HUES48 (cell line): ENCODE data around the gene CTNNA3.
"Not testable (repeated sequence)": the region's sequence is repeated elsewhere in the genome, so short reads cannot be mapped to it uniquely, and the experiment has no call there.

ENCODE experiments used
- H3K27ac ChIP-seq: one replicate; pipeline ENCODE4 v1.7.0; 2013; ENCODE audit warnings: low read depth, low read length, inconsistent platforms
- H3K27me3 ChIP-seq: 2 replicates; pipeline ENCODE4 v1.6.1; 2013; ENCODE audit warnings: mild to moderate bottlenecking, low read length; ENCODE audit not compliant: control insufficient read depth, insufficient read depth
- H3K36me3 ChIP-seq: 2 replicates; pipeline ENCODE4 v1.6.1; 2013; ENCODE audit warnings: low read length; ENCODE audit not compliant: control insufficient read depth, insufficient read depth
- H3K4me1 ChIP-seq: 2 replicates; pipeline ENCODE4 v1.6.1; 2013; ENCODE audit warnings: mild to moderate bottlenecking, low read length; ENCODE audit not compliant: control insufficient read depth, insufficient read depth
- H3K4me3 ChIP-seq: 2 replicates; pipeline ENCODE4 v1.5.1; 2013; ENCODE audit warnings: mild to moderate bottlenecking, low read depth, low read length
- H3K9ac ChIP-seq: 2 replicates; pipeline ENCODE4 v1.6.1; 2013; ENCODE audit warnings: mild to moderate bottlenecking, low read depth, low read length, moderate library complexity
- H3K9me3 ChIP-seq: 2 replicates; pipeline ENCODE4 v1.6.1; 2013; ENCODE audit warnings: low read length; ENCODE audit not compliant: control insufficient read depth, insufficient read depth

CTNNA3 gene

DNA sequence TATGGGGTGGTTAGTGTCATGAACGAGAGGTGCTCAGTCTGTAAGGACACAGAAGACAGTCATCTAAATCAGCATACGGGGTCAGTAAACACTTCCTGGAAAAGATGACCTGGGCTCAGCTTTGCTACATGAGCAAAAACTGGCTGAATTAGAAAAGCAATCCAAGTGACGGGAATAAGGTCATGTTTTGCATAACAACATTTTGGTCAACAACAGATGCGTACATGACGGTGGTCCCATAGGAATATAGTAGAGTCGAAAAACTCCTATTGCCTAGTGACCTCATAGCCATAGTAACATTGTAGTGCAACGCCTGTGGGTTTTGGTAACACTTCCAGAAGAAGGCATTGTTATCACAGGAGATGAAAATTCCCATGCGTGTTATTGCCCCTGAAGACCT, 92.9 kb downstream of the CTNNA3 start:
- Histone ChIP-seq H3K9me3 (no peaks in the 10 kb centered on the region), H3K9ac (no peak overlapping the region), H3K27ac (no peak overlapping the region), H3K27me3 (no peaks in the 10 kb centered on the region), H3K36me3 (no peaks in the 10 kb centered on the region), H3K4me3 (no peak overlapping the region), H3K4me1 (peaks cover 10% of the 10 kb centered on the region; the same call in 1 of the 2 replicates)

DNA sequence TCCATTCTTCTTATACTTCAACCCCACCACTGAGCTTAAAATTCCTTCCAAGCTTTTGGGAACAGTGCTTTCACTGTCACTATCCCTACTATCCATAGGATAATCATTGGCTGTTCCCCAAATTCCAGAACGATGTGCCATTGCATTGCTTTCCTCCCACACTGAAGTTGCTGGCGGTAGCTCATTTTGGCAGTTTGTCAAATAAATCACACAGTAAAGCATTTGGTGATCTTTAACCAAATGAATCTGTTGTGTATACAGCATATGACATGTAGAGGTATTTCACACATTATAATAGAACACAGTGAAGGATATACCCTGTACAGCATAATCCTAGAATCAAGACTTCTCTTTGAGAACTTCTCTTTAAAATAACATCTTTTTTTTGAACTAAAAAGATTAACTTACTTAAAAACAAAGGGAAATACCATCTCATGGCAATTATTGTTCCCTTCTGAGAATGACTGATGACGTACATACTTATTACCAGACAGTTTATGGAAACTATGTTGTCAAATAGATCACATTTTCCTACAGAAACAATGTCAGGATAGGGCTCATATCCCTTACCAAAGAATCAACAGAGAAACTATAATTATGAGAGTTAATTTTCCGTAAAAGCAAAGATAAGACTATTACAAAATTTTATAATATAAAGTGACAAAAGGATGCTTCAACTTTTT, 93.6 kb downstream of the CTNNA3 start:
- Histone ChIP-seq H3K9ac (no peak overlapping the region), H3K27me3 (no peaks in the 10 kb centered on the region), H3K36me3 (no peaks in the 10 kb centered on the region), H3K27ac (no peak overlapping the region), H3K4me3 (no peak overlapping the region), H3K4me1 (peaks cover 10% of the 10 kb centered on the region; the same call in 1 of the 2 replicates), H3K9me3 (no peaks in the 10 kb centered on the region)

DNA sequence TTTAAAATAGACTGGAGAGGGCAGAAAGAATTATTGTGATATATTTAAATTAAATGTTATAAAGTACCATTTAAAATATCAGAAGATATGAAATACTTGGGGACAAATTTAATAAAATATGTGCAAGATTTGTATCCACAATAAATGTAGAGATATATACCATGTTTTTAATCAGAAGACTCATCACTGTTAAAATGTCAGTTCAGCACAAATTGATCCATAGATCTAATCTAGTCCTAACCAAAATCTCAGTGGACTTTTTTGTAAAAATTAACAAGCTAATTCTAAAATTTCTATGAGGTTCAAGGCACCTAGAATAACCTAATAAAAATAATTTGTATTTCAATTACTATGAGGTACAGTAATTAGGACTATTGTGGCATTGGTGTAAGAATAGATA, 96.4 kb downstream of the CTNNA3 start:
- no peak overlapping the region for H3K9ac ChIP-seq
- no peak overlapping the region for H3K4me3 ChIP-seq

DNA sequence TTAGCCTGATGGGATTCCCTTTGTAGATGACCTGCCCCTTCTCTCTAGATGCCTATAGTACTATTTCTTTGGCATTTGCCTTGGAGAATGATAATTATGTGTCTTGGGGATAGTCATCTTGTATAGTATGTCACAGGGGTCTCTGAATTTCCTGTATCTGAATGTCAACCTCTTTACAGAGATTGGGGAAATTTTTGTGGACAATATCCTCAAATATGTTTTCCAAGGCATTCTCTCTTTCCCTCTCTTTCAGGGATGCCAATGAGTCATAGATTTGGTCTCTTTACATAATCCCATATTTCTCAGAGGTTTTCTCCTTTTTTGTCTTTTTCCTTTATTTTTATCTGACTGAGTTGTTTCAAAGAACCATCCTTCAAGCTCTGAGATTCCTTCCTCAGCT, 99.4 kb downstream of the CTNNA3 start:
- Histone ChIP-seq H3K27ac (no peak overlapping the region), H3K36me3 (no peaks in the 10 kb centered on the region), H3K27me3 (no peaks in the 10 kb centered on the region), H3K4me3 (no peak overlapping the region), H3K9ac (no peak overlapping the region), H3K4me1 (no peaks in the 10 kb centered on the region), H3K9me3 (no peaks in the 10 kb centered on the region)

More for the DNA sequence above, 96.4 kb downstream of the CTNNA3 start:
- no peaks in the 10 kb centered on the region for H3K9me3 ChIP-seq
- no peak overlapping the region for H3K27ac ChIP-seq
- H3K36me3 ChIP-seq, result no peaks in the 10 kb centered on the region
- no peaks in the 10 kb centered on the region for H3K4me1 ChIP-seq
- no peaks in the 10 kb centered on the region for H3K27me3 ChIP-seq

DNA sequence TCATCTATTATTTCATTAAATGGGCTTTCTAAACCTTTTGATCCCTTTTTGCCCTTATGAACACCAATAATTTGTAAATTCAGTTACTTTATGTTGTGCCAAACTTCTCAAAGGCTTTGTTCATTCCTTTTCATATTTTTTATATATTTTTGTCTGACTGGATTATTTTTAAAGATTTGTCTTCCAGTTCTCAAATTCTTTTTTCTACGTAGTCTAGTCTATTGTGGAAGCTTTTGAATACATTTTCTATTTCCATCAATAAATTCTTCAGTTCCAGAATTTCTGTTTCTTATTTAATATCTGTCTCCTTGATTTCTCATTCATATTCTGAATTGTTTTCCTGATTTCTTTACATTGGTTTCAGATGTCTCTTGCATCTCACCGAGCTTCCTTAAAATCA, 108.2 kb downstream of the CTNNA3 start:
- no peaks in the 10 kb centered on the region for H3K4me1 ChIP-seq
- no peak overlapping the region for H3K27ac ChIP-seq
- H3K27me3 ChIP-seq, result no peaks in the 10 kb centered on the region
- H3K9me3 ChIP-seq, result peaks cover 23% of the 10 kb centered on the region
- no peak overlapping the region for H3K9ac ChIP-seq
- H3K36me3 ChIP-seq, result no peaks in the 10 kb centered on the region
- no peak overlapping the region for H3K4me3 ChIP-seq

DNA sequence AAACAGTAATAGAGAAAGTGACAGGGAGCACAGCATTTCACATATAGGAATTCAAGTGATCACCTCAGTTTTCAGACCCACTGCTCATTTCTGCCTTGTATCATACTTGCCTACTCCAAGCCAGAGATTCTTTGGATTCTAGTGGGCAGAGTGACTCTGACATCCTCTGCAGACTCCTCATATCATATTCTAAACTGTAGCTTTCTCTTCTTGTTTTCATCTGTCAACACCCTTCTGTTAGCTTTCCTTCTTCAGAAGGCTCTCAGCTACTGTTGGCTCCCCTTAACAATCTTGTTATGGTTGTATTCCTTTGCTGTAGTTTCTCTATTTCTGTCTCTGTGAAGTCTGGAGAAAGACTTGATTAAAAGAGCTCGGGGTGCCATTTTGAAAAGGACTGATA, 120.5 kb downstream of the CTNNA3 start:
- no peak overlapping the region for H3K9ac ChIP-seq
- no peak overlapping the region for H3K4me3 ChIP-seq
- H3K27me3 ChIP-seq, result no peaks in the 10 kb centered on the region
- no peaks in the 10 kb centered on the region for H3K36me3 ChIP-seq
- H3K4me1 ChIP-seq, result no peaks in the 10 kb centered on the region
- no peaks in the 10 kb centered on the region for H3K9me3 ChIP-seq
- no peak overlapping the region for H3K27ac ChIP-seq

DNA sequence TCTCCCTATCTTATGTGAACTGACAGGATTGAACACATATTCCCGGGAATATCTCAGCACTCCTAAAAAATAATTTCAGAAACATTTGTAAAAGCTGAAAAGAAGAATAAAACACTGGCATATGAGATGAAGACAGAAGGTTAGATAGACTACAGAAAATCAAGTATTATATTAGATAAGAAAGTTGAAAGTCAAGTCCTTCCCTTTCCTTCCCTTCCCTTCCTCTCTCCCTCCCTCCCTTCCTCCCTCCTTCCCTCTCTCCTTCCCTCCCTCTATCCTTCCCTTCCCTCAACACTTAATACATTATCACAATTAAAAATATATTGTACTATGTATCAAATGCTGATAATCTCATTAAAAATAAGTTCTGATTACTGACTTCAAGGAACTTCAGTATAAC, 122.5 kb downstream of the CTNNA3 start:
- H3K4me1 ChIP-seq, result no peaks in the 10 kb centered on the region
- no peak overlapping the region for H3K4me3 ChIP-seq
- H3K9ac ChIP-seq, result no peak overlapping the region
- no peaks in the 10 kb centered on the region for H3K9me3 ChIP-seq
- H3K27me3 ChIP-seq, result no peaks in the 10 kb centered on the region
- no peak overlapping the region for H3K27ac ChIP-seq
- H3K36me3 ChIP-seq, result no peaks in the 10 kb centered on the region

DNA sequence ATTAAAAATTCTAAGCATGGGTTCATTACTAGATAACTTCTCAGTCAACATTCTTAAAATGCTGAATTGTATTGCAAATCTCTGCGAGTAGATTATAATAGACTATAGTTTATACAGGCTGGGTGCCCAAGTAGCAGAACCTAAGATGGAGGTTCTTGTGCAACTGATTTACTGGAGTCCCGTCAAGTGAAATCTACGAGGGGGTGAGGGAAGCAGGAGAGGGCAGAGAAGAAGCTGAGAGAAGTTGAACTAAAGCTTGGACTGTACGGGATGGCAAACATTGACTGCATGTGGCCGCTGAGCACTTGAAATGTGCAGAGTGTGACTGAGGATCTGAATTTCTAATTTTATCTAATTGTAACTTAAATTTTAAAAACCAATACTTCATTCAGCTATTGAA, 124.5 kb downstream of the CTNNA3 start:
- no peak overlapping the region for H3K27ac ChIP-seq
- H3K36me3 ChIP-seq, result no peaks in the 10 kb centered on the region
- H3K9me3 ChIP-seq, result no peaks in the 10 kb centered on the region
- no peak overlapping the region for H3K4me3 ChIP-seq
- H3K4me1 ChIP-seq, result no peaks in the 10 kb centered on the region
- no peaks in the 10 kb centered on the region for H3K27me3 ChIP-seq
- no peak overlapping the region for H3K9ac ChIP-seq

DNA sequence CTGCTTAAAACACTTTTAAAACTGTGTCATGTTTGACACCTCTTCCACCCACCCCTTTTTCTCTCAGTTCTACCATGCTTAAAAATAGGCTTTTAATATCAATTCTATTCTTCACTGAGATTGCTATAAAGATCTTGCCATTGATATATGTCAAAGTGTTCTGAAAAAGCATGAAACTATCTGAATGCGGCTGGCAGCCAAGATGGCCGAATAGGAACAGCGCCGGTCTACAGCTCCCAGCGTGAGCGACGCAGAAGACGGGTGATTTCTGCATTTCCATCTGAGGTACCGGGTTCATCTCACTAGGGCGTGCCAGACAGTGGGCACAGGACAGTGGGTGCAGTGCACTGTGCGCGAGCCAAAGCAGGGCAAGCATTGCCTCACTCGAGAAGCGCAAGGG, 137.7 kb downstream of the CTNNA3 start:
- not testable (repeated sequence) for H3K27me3 ChIP-seq, H3K4me3 ChIP-seq, H3K27ac ChIP-seq

DNA sequence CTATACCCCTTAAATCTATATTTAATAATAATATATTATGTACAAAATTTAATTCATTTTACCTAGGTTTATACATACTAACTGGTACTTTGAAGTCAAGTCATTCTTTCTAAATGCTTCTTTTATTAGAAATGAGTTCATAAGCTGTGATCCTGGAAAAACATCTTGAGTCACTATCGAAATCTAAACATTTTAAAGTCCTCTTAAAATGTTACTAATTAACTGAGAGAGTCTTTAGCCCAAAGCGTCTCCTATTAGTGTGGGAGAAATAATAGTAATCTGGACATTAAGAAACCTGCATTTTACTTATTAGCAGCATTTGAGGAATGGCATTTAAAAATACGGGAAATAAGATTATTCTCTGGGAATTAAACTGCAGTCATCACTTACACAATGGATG, 142.7 kb downstream of the CTNNA3 start:
- no peak overlapping the region for H3K4me3 ChIP-seq
- H3K9me3 ChIP-seq, result peaks cover 12% of the 10 kb centered on the region
- no peak overlapping the region for H3K27ac ChIP-seq
- no peaks in the 10 kb centered on the region for H3K4me1 ChIP-seq
- no peaks in the 10 kb centered on the region for H3K36me3 ChIP-seq
- H3K27me3 ChIP-seq, result no peaks in the 10 kb centered on the region
- H3K9ac ChIP-seq, result no peak overlapping the region

More for the DNA sequence above, 137.7 kb downstream of the CTNNA3 start:
- peaks cover 17% of the 10 kb centered on the region for H3K9me3 ChIP-seq
- H3K4me1 ChIP-seq, H3K9ac ChIP-seq, H3K36me3 ChIP-seq: not testable (repeated sequence)

DNA sequence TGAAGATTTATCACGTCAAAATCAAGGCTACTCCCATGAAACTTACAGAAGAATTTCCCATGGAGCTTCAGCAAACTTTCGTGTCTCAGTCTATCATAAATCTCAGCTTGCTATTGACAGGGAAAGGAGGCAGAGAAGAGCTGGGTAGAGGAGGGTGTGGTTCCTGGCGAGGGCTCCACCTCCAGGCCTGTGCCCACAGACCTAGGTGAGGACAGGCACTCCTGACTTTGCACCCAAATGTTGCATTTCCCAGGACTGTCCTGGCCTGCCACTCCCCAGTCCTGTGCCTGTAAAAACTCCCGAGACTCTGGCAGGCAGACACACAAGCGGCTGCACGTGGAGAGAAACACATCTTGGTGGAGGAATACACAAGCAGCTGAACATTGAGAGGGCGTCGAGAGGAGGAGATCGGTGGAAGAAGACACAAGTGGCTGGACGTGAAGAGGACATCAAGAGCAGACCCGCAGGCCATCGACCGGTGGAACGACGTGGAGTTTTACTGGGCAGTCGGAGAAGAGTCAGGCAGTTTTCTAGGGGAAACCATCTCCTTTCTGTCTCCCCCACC, 145.1 kb downstream of the CTNNA3 start:
- Histone ChIP-seq H3K36me3 (no peaks in the 10 kb centered on the region), H3K9ac (no peak overlapping the region), H3K27me3 (no peaks in the 10 kb centered on the region), H3K9me3 (no peaks in the 10 kb centered on the region), H3K27ac (no peak overlapping the region), H3K4me3 (no peak overlapping the region), H3K4me1 (no peaks in the 10 kb centered on the region)
